Measurements from ENCODE around the gene MROH7. TPM values are rescaled to one million over a fixed set of nuclear protein-coding genes. Genes with fewer than 3 reads are reported as not detected.

MROH7 gene
- total and polyA plus RNA-seq, 2 of the 13 experiments (the other 11 are each of a cell fraction or from before 2014, with no cell fraction given): 0.09 TPM

- intact Hi-C loops (cut with micrococcal nuclease; ENCODE audit: unreplicated experiment): no loop called here
- no peak for DNase-seq (ENCODE audit: low spot score)
- H3K27me3 ChIP-seq (ENCODE audit: control insufficient read depth in 1 of 2, insufficient read depth in 2 of 2, low read length in 2 of 2): no peaks in the 10 kb centered on the region
- CTCF ChIA-PET (ENCODE audit: low intra/inter-chr PET ratio, low total read pairs): no interaction called here
- no peaks in the 10 kb centered on the region for H3K79me2 ChIP-seq (ENCODE audit: insufficient read depth, low read length)
- H4K20me1 ChIP-seq (ENCODE audit: insufficient read depth, low read length): no peaks in the 10 kb centered on the region
- peaks cover 21% of the 10 kb centered on the region for H3K4me1 ChIP-seq (ENCODE audit: insufficient read depth, low read length)
- no TSS peak for BruUV-seq (replicated peaks)
- ATAC-seq: no peak
- no peaks in the 10 kb centered on the region; a peak in 1 of 5 replicates for H3K36me3 ChIP-seq (replicated peaks in 1 of 2; ENCODE audit: control insufficient read depth in 1 of 2, insufficient read depth in 2 of 2, low read length in 2 of 2)
- no peaks in the 10 kb centered on the region for H3K9me3 ChIP-seq (ENCODE audit: low read length)
- H3K9ac ChIP-seq (ENCODE audit: insufficient read depth, low read depth, low read length): no peak overlapping the region
- H3K27ac ChIP-seq (ENCODE audit: extremely low read length, insufficient read depth, low read length): no peak overlapping the region
- no peak overlapping the region for H2AFZ ChIP-seq (ENCODE audit: low read length)
- in situ Hi-C loops (cut with HindIII; ENCODE audit: extremely low pct_ligation_motif_present, low pct_unique_long_range_greater_than_20kb): no loop called here
- FAIRE-seq: no peak
- no peak overlapping the region for H3K4me2 ChIP-seq (ENCODE audit: low read depth, low read length)
- 93% methylated on average over 2 of the region's 16 CpGs for WGBS (ENCODE audit: low lambda C conversion rate)
- H3K4me3 ChIP-seq (replicated peaks in 1 of 3; ENCODE audit: insufficient read depth in 1 of 3, low read depth in 2 of 3, low read length in 3 of 3): no peak overlapping the region
- POLR2A ChIA-PET: no interaction called here
- TF ChIP-seq ETV5 (CRISPR knock-in tag; IDR thresholded peaks at IDR 0.05; ENCODE audit: borderline replicate concordance): no peak
- TF ChIP-seq ZNF574 (CRISPR knock-in tag; IDR thresholded peaks at IDR 0.05): no peak
- no peak for TF ChIP-seq ZNF703 (CRISPR knock-in tag; IDR thresholded peaks at IDR 0.05; ENCODE audit: borderline replicate concordance)
- TF ChIP-seq ZNF280B (CRISPR knock-in tag; IDR thresholded peaks at IDR 0.05; ENCODE audit: borderline replicate concordance): no peak
- TF ChIP-seq RAD21 (CRISPR knock-in tag; IDR thresholded peaks at IDR 0.05): no peak
- no peak for TF ChIP-seq ZNF101 (CRISPR knock-in tag; IDR thresholded peaks at IDR 0.05; ENCODE audit: borderline replicate concordance, low read depth)
- no peak for TF ChIP-seq PAXIP1 (CRISPR knock-in tag; conservative IDR thresholded peaks at IDR 0.05)
- no peak for TF ChIP-seq HOXA7 (CRISPR knock-in tag; IDR thresholded peaks at IDR 0.05)
- TF ChIP-seq KLF12 (CRISPR knock-in tag; IDR thresholded peaks at IDR 0.05; ENCODE audit: borderline replicate concordance): no peak
- no peak for TF ChIP-seq ARID3A (IDR thresholded peaks at IDR 0.05; ENCODE audit: low read depth, low read length)
- no peak for TF ChIP-seq ZNF430 (CRISPR knock-in tag; IDR thresholded peaks at IDR 0.05)
- no peak for TF ChIP-seq ZNF720 (CRISPR knock-in tag; IDR thresholded peaks at IDR 0.05)
- TF ChIP-seq NR2F6 (IDR thresholded peaks at IDR 0.05): no peak
- TF ChIP-seq NR2F6 (CRISPR knock-in tag; IDR thresholded peaks at IDR 0.05): no peak
- no peak for TF ChIP-seq HNRNPK (IDR thresholded peaks at IDR 0.05; ENCODE audit: low read depth, low read length, poor library complexity, severe bottlenecking)
- no peak for TF ChIP-seq SP4 (CRISPR knock-in tag; IDR thresholded peaks at IDR 0.05)
- no peak for TF ChIP-seq ZNF839 (CRISPR knock-in tag; IDR thresholded peaks at IDR 0.05; ENCODE audit: borderline replicate concordance)
Measured at GRCh38 chr1:54594463-54594862, 47.1 kb upstream of the MROH7 start.

All from HepG2 (cell line).